Astrocyte (in vitro differentiated cells and primary cell): Measurements from ENCODE around the gene ATP5MK.

ENCODE experiments used
- CTCF ChIP-seq: IDR thresholded peaks from 2 replicates; pipeline ENCODE4 v1.5.1; 2011; ENCODE audit warnings: low read depth, mild to moderate bottlenecking, inconsistent platforms, low read length, moderate library complexity; ENCODE audit not compliant: insufficient read depth
- EZH2 ChIP-seq: IDR thresholded peaks from 2 replicates; pipeline ENCODE4 v1.6.1; 2012; ENCODE audit warnings: mild to moderate bottlenecking, low read length, inconsistent platforms; ENCODE audit not compliant: insufficient read depth

- TF ChIP-seq CTCF, result no peak
- no peak for TF ChIP-seq EZH2
Observed at GRCh38 chr10:103394180-103394579, 2.1 kb downstream of the ATP5MK start.
